Amniotic stem cell (primary cell): ENCODE measurements around the gene CTRB1.

Experiments used
- DNase-seq: peaks from one replicate; lab custom pipeline; 2025; lab: John Stamatoyannopoulos, UW

CTRB1 gene

GRCh38 chr16:75218256-75219076 lies at the start of gene CTRB1:
Gene CTRB1 (plus strand): TSS chr16:75218988. CDS start chr16:75219008, 20 bp downstream.
- no peak for DNase-seq

DNA sequence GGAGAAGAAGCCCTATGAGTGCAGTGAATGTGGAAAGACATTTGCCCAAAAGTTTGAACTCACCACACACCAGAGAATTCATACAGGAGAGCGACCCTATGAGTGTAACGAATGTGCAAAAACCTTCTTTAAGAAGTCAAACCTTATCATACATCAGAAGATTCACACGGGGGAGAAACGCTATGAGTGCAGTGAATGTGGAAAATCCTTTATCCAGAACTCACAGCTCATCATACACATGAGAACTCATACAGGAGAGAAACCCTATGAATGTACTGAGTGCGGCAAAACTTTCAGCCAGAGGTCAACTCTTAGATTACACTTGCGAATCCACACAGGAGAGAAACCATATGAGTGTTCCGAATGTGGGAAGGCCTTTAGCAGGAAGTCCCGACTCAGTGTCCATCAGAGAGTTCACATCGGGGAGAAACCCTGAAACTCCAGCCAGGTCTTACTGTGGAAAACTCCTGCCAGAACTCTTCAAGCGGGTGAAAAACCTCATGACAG lies 48.8 kb upstream of the CTRB1 start:
- DNase-seq, result no peak

DNA sequence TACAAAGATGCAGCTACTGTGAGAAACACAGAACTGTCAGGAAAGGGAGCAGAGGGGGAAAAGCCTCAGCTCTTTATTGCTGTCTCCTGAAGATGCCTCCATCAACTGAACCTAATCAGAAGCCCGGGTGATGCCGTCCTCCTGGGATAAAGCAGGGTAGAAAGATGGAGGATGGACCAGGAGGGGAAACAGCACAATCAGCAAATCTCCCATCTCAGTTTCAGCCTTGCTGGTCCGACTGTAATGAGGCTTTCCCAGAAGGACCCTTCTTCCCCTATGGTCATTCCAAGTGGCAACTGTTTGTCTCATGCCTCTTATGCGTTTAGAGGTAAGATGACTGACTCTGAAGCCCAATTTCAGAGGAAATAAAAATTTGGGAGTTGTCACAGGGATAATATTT lies 46.2 kb upstream of the CTRB1 start:
- DNase-seq, result no peak

DNA sequence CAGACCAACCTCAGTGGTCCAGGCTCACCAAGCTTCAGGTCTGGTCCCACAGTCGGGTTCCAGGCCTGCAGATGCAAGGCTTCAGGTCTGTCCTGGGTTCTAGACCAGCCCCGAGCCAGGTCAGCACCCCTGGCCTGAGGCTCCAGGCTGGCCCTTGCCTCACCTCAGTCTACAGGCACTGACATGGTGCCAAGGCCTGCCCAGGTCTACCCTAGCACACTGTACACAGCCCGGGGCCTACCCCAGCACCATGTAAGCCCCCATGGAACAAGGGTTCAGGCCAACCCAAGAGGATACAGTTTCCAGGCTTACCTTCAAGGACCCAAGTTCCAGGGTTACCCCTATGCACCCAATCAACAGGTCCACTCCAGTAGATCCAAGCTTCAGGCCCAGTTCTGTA lies 43.7 kb upstream of the CTRB1 start:
- no peak for DNase-seq

DNA sequence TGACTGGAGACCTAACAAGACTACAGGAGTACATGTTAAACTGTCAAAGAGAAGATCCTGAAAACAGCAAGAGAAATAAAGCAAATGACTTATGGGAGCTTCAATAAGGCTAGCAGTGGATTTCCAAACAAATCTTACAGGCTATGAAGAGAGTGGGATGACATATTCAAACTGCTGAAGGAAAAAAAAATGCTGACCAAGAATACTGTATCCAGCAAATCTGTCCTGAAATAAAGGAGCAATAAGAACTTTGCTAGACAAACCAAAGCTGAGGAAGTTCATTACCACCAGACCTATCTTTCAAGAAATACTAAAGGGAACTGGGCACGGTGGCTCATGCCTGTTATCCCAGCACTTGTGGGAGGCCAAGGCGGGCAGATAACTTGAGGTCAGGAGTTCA lies 41.9 kb upstream of the CTRB1 start:
- no peak for DNase-seq

GRCh38 chr16:75179208-75179607 lies 39.6 kb upstream of the CTRB1 start:
- no peak for DNase-seq

- no peak for DNase-seq
These were observed 37.2 kb upstream of the CTRB1 start for GRCh38 chr16:75181630-75182029.

DNA sequence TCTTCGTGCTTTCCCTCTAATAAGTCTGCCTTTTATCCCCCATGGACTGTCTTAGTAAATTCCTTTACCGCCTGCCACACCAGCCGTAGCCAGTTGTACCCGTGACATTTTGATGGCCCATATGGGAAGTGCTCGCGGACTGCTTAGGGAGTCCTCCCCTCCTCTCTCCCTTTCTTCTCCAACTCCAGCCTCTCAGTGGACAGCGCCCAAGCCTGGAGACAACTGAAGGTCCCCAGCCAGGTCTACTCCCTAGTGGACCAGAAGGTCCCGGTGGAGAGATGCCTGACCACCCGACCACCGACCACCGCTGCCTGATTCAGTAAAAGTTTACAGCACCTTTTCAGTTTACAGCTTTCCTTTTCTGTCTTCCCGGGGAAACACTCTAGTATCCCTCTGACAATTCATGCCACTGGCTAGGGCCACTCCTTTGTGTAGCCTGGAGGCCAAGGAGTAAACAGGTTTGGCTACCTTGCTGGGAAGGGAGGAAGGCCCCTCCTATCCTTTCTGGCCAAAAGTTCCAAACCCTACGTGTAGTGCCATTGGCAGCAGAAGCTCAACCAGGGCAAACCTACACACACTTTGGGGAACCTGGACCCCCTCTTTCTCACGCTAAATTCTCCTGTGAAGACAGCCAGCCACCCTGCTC lies 29.8 kb upstream of the CTRB1 start:
- DNase-seq, result no peak

DNA sequence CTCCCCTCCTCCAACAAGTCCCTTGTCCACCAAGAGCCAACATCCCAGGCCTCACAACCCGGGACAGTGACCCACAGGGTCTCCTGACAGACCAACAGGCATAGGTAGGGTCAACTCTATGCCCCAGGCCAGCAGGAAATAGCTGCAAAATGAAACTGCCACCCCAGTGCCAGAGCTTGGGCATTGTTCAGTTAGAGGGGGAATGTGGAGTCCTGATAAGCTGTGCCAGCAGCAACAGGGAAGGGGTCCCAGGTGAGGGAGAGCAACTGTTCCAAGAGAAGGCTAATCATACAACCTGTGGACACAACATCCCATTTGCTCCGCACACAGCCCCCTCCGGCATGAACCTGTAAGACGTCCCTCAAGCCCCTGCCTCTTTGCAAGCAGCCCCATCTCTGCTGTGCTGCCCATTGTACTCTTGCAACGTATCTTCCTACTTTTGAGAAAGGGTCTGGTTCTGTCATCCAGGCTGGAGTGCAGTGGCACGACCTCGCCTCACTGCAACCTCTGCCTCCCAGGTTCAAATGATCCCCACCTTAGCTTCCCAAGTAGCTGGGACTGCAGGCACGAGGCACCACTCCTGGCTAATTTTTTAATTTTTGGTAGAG lies 29.0 kb upstream of the CTRB1 start:
- no peak for DNase-seq

DNA sequence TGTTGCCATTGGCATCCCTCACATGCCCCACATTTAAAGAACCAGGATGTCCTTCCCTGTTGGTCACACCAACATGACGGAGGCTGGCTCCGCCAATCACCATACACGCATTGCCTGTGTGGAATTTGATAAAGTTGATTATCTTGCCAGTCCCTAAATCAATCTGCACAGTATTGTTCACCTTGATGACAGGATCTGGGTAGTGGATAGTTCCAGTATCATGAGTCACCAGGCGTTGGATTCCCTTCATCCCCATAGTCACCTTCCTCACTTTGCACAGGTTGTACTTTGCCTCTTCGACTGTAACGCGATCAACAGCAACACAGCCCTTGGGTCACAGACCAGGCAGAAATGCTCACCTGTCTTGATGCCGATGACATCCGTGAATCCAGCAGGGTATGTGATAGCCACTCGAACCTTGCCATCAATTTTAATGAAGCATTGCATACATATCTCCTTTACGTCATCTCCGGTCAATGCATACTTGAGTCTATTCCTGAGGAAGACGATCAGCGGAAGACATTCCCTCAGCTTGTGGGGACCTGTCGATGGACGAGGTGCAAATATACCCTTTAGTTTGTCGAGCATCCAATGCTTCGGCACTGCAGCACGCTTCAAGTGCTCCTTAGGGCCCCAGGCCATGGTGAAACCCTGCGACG lies 26.1 kb upstream of the CTRB1 start:
- no peak for DNase-seq

GRCh38 chr16:75193265-75193650 lies 25.5 kb upstream of the CTRB1 start:
- no peak for DNase-seq

- no peak for DNase-seq
These were observed 24.9 kb upstream of the CTRB1 start for GRCh38 chr16:75193730-75194444.

DNA sequence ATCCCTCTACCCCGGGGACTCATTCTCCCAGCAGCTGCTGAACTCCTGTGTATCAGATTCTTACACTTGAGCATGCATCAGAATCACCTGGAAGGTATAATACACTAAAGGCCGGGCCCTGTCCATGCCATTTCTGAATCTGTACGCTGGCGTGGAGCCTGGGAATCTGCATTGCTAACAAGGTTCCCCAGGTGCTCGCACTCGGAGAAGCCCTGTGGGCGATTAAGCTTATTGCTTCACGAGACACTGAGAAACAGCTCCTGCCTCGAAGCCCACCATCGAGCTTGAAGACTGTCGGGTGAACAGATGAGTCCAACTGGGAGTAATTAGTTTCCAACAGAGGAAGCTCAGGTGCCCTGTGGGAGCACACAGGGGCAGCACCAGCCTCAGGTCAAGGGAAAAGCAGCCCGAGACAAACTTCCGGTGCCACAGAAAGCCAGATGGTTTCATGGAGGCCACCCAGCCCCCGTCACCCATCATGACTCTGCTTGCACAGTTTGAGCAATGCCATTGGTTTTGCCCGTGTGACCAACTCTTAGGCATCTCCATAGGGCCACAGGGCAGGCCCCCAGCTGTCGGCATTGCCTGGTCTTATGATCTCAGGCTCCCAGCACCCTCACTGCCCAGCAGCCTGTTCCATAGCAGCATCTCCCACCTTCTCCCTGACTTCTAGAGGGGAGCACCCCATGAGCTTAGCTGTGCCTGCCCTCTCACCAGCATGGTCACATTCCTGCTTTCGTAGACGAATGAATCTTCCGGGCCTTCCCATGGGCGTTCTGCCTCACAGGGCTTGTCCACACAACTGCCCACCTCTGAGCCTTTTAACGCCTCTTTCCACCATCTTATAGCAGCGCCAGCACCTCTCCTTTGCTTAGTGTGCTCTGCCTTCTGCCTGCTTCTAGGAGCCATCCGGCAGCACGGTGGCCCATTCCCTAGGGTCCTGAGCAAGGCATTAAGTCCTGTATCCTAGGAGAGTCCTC lies 22.7 kb upstream of the CTRB1 start:
- DNase-seq, result no peak

GRCh38 chr16:75196836-75197235 lies 22.0 kb upstream of the CTRB1 start:
- DNase-seq, result no peak

- DNase-seq, result no peak
These were observed 21.2 kb upstream of the CTRB1 start for GRCh38 chr16:75197522-75198134.

GRCh38 chr16:75198135-75198600 lies 20.6 kb upstream of the CTRB1 start:
- no peak for DNase-seq

- DNase-seq, result no peak
These were observed 16.7 kb upstream of the CTRB1 start for GRCh38 chr16:75202069-75202590.

GRCh38 chr16:75203096-75203495 lies 15.7 kb upstream of the CTRB1 start:
- no peak for DNase-seq

DNA sequence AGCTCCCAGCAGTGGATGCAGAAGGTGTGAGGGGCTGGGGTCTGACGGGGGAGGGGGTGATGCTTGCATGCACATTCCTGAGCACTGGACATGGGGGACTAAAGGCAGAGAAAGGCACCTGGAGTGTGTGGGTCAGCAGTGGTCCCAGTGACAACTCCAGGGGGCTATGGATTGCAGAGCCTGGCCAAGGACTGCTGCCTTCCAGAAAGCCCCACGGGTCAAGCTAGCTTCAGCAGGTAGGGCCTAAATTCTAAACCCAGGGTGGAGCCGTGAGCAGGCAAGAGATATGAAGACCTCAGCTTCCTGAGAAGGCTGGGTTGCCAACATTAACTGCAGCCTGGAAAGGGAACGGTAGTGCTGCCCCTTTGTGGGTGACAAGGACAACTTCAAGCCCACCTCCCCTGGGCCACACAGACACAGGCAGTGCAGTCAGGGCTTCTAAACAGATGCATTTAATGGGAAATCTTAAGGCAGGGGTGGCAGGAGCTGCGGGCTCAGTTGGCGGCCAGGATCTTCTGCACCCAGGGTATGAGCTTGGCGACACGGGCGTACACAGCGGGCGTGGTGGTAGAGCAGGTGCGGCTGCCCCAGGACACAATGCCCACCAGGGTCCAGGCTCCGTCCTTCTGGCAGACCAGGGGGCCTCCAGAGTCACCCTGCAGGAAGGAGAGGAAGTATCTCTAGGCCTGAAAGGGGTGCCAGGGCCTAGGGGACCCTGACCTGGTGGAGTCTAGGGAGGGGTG lies 14.9 kb upstream of the CTRB1 start:
- no peak for DNase-seq
